BE2C (cell line): Measurements from ENCODE around the gene KRTAP4-2.
"Not testable (repeated sequence)": the region's sequence is repeated elsewhere in the genome, so short reads cannot be mapped to it uniquely, and the experiment has no call there.

Experiments
- DNase-seq: peaks from one replicate; pipeline ENCODE4 v3.0.0-alpha.2; 2020
- H3K27me3 ChIP-seq: fragments of 250-450 bp; sonication (Bioruptor Pico); 2 replicates; pipeline ENCODE4 v1.5.1; 2020; ENCODE audit warnings: mild to moderate bottlenecking
- H3K36me3 ChIP-seq: fragments of 250-450 bp; sonication (Bioruptor Pico); 2 replicates; pipeline ENCODE4 v1.5.1; 2020; ENCODE audit warnings: mild to moderate bottlenecking
- H3K4me1 ChIP-seq: fragments of 250-450 bp; sonication (Bioruptor Pico); 2 replicates; pipeline ENCODE4 v1.5.1; 2020
- H3K4me3 ChIP-seq: 2 replicates; pipeline ENCODE4 v1.5.1; 2011; ENCODE audit warnings: low read depth, low read length
- H3K9me3 ChIP-seq: fragments of 250-450 bp; sonication (Bioruptor Pico); 2 replicates; pipeline ENCODE4 v1.5.1; 2020
- CTCF ChIP-seq: IDR thresholded peaks from 2 replicates; pipeline ENCODE4 v1.5.1; 2012; ENCODE audit warnings: mild to moderate bottlenecking, low read depth, low read length

KRTAP4-2 gene

GRCh38 chr17:41151525-41151924 is 26.5 kb downstream of the KRTAP4-2 start:
- no peaks in the 10 kb centered on the region for H3K36me3 ChIP-seq
- no peak for TF ChIP-seq CTCF
- H3K9me3 ChIP-seq, result no peaks in the 10 kb centered on the region
- H3K4me3 ChIP-seq, result no peak overlapping the region
- H3K27me3 ChIP-seq, result peaks cover 27% of the 10 kb centered on the region
- DNase-seq, result no peak
- H3K4me1 ChIP-seq, result no peaks in the 10 kb centered on the region

- TF ChIP-seq CTCF, result no peak
- Histone ChIP-seq H3K4me3 (no peak overlapping the region), H3K36me3 (no peaks in the 10 kb centered on the region), H3K27me3 (peaks cover 24% of the 10 kb centered on the region; the same call in 1 of the 2 replicates), H3K4me1 (no peaks in the 10 kb centered on the region), H3K9me3 (no peaks in the 10 kb centered on the region)
- DNase-seq, result no peak
Observed at GRCh38 chr17:41150026-41150425, 28.0 kb downstream of the KRTAP4-2 start.

GRCh38 chr17:41149652-41149985 is 28.4 kb downstream of the KRTAP4-2 start, which contains the start of gene KRTAP4-5:
Gene KRTAP4-5 (minus strand): TSS chr17:41149825. CDS start chr17:41149767, 58 bp downstream.
- Histone ChIP-seq H3K4me1 (no peaks in the 10 kb centered on the region), H3K36me3 (no peaks in the 10 kb centered on the region), H3K9me3 (no peaks in the 10 kb centered on the region), H3K4me3 (no peak within 1 kb of the TSS), H3K27me3 (peaks cover 24% of the 10 kb centered on the region; the same call in 1 of the 2 replicates)
- no peak for DNase-seq
- TF ChIP-seq CTCF, result no peak

- H3K27me3 ChIP-seq, result peaks cover 24% of the 10 kb centered on the region; the same call in 1 of the 2 replicates
- H3K36me3 ChIP-seq, H3K4me3 ChIP-seq, H3K9me3 ChIP-seq, H3K4me1 ChIP-seq: not testable (repeated sequence)
- DNase-seq, result peak; percentile 3
Observed at GRCh38 chr17:41148971-41149651, 28.9 kb downstream of the KRTAP4-2 start.

GRCh38 chr17:41147531-41148204 is 30.4 kb downstream of the KRTAP4-2 start:
- H3K27me3 ChIP-seq, result peaks cover 21% of the 10 kb centered on the region; the same call in 1 of the 2 replicates
- no peaks in the 10 kb centered on the region for H3K36me3 ChIP-seq
- DNase-seq, result no peak
- TF ChIP-seq CTCF, result no peak
- no peak overlapping the region for H3K4me3 ChIP-seq
- H3K9me3 ChIP-seq, result no peaks in the 10 kb centered on the region
- no peaks in the 10 kb centered on the region for H3K4me1 ChIP-seq

- Histone ChIP-seq H3K4me1 (no peaks in the 10 kb centered on the region), H3K9me3 (no peaks in the 10 kb centered on the region), H3K4me3 (no peak overlapping the region), H3K36me3 (no peaks in the 10 kb centered on the region), H3K27me3 (peaks cover 4% of the 10 kb centered on the region; the same call in 1 of the 2 replicates)
- no peak for DNase-seq
- TF ChIP-seq CTCF, result no peak
Observed at GRCh38 chr17:41145261-41145660, 32.8 kb downstream of the KRTAP4-2 start.
